ENCODE data around the gene LRIT3.
"Not testable (repeated sequence)": the region's sequence is repeated elsewhere in the genome, so short reads cannot be mapped to it uniquely, and the experiment has no call there.

LRIT3 gene

DNA sequence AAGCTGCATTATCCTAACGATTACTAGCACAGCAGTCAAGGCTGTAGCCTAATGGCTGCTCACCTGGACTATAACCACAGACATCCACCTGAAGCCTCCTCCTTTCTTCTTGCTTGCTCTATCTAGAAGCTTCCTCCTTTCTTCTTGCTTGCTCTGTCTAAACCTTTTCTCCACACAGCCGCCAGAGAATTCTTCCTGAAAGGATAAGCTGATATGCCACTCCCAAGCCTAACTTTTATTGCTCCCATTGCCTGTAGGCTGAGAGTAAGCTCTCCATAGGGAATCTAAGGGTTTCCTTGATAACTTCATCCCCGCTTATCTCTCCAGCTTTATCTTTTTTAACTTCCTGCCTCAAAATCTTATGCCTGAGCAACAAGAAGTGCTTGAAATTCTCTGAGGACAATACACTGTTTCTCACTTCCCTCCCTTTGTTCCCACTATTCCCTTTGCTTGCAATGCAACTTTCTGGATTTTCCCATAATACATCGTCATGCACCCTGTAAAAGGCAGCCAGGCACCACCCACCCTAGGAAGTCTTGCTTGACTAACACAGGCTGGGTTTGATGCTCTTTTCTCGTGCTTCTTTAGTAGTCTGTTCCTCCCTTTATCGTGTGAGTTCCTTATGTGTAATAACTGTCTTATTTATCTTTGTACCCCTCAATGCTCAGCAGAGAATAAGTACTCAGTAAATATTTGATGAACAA, 1.4 kb upstream of the LRIT3 start:
- in situ Hi-C loops (cut with HindIII; ENCODE audit: low sequenced_read_pairs), result no loop called here
- no peak for DNase-seq (ENCODE audit: low read depth)
- TF ChIP-seq, protein P1, sequence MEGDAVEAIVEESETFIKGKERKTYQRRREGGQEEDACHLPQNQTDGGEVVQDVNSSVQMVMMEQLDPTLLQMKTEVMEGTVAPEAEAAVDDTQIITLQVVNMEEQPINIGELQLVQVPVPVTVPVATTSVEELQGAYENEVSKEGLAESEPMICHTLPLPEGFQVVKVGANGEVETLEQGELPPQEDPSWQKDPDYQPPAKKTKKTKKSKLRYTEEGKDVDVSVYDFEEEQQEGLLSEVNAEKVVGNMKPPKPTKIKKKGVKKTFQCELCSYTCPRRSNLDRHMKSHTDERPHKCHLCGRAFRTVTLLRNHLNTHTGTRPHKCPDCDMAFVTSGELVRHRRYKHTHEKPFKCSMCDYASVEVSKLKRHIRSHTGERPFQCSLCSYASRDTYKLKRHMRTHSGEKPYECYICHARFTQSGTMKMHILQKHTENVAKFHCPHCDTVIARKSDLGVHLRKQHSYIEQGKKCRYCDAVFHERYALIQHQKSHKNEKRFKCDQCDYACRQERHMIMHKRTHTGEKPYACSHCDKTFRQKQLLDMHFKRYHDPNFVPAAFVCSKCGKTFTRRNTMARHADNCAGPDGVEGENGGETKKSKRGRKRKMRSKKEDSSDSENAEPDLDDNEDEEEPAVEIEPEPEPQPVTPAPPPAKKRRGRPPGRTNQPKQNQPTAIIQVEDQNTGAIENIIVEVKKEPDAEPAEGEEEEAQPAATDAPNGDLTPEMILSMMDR (IDR thresholded peaks at IDR 0.05; ENCODE audit: low read depth, low read length, missing control alignments), result no peak
- no peak overlapping the region for H3K4me3 ChIP-seq (ENCODE audit: low read depth, low read length)

DNA sequence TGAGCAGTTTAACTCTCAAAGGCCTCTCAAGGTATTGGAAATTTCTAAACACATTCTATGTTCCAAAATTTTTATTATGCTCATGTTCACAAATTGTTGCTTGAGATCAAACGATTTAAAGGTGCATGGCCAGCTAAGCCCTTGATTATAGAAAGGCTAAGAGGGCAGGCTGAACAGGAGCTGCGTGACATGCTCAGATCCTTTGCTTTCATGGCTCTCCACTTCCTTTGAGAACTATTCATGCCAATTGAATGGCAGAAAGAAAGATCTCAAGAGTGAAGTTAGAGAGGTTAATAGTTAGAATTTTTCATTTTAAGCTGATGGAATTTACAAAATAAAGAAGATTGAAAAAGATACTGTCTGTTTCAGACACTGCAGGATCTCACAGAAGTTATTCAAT, 594 bp downstream of the LRIT3 start:
- TF ChIP-seq, protein P1 (IDR thresholded peaks at IDR 0.05; ENCODE audit: low read depth, low read length, missing control alignments), result no peak
- no peak overlapping the region for H3K4me3 ChIP-seq (ENCODE audit: low read depth, low read length)
- in situ Hi-C loops (cut with HindIII; ENCODE audit: low sequenced_read_pairs), result no loop called here
- DNase-seq (ENCODE audit: low read depth), result no peak

DNA sequence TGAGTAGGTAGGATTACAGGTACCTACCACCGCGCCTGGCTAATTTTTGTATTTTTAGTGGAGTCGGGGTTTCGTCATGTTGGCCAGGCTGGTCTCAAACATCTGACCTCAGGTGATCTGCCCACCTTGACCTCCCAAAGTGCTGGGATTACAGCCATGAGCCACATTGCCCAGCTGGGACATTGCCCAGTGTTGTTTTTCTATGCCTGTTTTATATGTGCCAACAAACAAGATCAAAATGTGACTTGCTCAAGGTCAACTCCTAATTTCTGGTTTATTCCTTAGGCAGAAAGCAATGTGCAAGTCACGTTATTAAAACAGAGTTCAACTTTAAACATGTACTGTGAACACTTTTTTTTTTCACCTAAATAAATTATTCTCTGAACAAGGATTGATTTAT, 2.7 kb downstream of the LRIT3 start:
- no peak overlapping the region for H3K4me3 ChIP-seq (ENCODE audit: low read depth, low read length)
- in situ Hi-C loops (cut with HindIII; ENCODE audit: low sequenced_read_pairs), result no loop called here
- TF ChIP-seq, protein P1 (IDR thresholded peaks at IDR 0.05; ENCODE audit: low read depth, low read length, missing control alignments), result no peak
- no peak for DNase-seq (ENCODE audit: low read depth)

DNA sequence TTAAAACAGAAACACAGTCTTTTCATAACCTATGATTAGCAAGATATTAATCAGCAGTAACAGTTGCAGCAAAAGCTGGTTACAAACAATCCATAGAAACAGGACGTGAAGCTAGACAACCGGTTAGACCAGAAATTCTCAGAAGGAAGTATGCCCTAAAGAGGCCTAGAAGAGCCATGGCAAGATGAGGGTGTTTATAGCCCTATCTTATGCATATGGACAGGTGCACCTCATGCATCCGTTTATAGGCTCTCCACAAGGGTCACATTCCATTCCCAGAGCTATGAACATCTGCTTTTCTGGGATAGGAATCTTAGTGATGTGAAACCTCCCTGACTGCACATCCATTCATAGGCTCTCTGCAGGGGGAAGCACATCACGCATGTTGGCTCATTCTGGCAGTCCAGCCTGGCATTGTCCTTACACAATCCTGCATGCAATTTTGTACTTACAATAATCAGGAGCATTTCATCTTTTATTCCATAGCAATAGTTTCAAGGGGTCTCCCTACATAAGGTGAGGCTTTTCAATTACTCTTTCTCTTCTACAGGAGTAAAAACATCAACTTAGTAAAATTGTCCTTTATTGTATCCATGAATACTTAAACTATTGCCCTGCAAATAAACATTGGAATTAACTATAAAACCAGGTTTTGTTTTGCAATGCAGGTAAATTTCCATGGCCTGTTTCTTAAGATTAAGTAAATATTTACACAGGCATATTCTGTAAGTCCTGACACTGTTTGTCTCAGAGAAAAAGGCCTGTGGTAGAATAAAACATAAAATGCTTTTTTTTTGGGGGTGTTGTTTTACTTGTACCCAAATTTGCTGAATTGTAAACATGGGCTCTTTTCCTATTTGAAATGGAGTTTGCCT, 11.8 kb downstream of the LRIT3 start:
- H3K4me3 ChIP-seq (ENCODE audit: low read depth, low read length); DNase-seq (ENCODE audit: low read depth); in situ Hi-C loops (cut with HindIII; ENCODE audit: low sequenced_read_pairs): not testable (repeated sequence)

DNA sequence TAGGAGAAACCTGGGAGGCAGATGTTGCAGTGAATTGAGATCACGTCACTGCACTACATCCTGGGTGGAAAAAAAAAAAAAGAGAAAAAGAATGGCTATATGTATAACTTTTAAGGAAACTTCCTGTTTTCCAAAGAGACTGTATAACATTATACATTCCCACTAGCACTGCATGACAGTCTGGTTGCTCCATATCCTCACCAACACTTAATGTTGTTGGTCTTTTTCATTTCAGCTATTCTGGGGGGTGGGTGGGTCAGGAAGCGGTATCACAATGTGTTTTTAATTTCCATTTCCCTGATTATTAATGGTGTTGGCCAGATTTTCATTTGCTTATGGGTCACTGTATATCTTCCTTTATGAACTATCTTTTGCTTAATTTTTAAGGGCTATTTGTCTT, 13.4 kb downstream of the LRIT3 start:
- no peak for DNase-seq (ENCODE audit: low read depth)
- no peak overlapping the region for H3K4me3 ChIP-seq (ENCODE audit: low read depth, low read length)
- in situ Hi-C loops (cut with HindIII; ENCODE audit: low sequenced_read_pairs), result no loop called here
- TF ChIP-seq, protein P1 (IDR thresholded peaks at IDR 0.05; ENCODE audit: low read depth, low read length, missing control alignments), result no peak

DNA sequence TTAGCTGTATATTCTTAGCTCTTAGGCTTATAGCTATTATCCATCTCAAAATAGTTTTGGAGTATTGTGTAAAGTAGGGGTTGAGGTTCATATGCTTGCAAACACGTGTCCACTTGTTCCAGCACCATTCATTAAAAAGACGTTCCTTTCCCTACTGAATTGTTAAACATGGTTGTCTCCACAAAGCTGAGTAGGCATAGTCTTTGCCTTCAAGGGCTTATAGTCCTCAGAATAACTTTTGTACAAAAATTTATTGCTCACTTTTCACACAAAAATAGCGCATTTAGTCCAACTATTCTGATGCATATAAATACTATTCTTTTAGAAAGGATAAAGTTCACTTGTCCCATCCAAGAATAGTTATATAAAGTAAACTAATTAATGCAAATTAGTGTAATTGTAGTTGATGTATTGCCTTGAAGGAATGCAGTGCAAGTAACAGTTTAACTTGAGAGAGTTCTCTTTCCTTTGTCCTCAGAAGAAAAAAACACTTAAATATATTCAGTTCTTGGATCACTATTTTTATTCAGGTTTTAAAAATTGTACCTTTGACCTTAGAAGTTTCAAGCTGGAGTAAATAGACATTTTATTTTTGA, 14.1 kb downstream of the LRIT3 start:
- no peak for DNase-seq (ENCODE audit: low read depth)
- TF ChIP-seq, protein P1 (IDR thresholded peaks at IDR 0.05; ENCODE audit: low read depth, low read length, missing control alignments), result no peak
- in situ Hi-C loops (cut with HindIII; ENCODE audit: low sequenced_read_pairs), result no loop called here
- H3K4me3 ChIP-seq (ENCODE audit: low read depth, low read length), result no peak overlapping the region
